Loucy (cell line): Measurements from ENCODE around the gene CMTM8.

ENCODE experiments used
- H2AFZ ChIP-seq: fragments of 200-600 bp; sonication (generic); 2 replicates; pipeline ENCODE4 v1.6.0; 2016; ENCODE audit warnings: antibody characterized with exemption, mild to moderate bottlenecking, low read length, moderate library complexity
- H3F3A ChIP-seq: fragments of 200-600 bp; 2 replicates; pipeline ENCODE4 v1.6.0; 2016; ENCODE audit warnings: antibody characterized with exemption, low read depth, mild to moderate bottlenecking
- H3K27me3 ChIP-seq: fragments of 200-600 bp; sonication (generic); 2 replicates; pipeline ENCODE4 v1.6.1; 2014; ENCODE audit warnings: low read length, mild to moderate bottlenecking; ENCODE audit not compliant: insufficient read depth, poor library complexity, severe bottlenecking
- H3K36me3 ChIP-seq: fragments of 200-600 bp; sonication (generic); 2 replicates; pipeline ENCODE4 v1.6.1; 2016; ENCODE audit warnings: low read length; ENCODE audit not compliant: insufficient read depth
- H3K4me1 ChIP-seq: fragments of 200-600 bp; sonication (generic); 2 replicates; pipeline ENCODE4 v1.5.1; 2014; ENCODE audit warnings: low read length, mild to moderate bottlenecking; ENCODE audit not compliant: insufficient read depth, poor library complexity, severe bottlenecking
- H3K4me2 ChIP-seq: fragments of 200-600 bp; sonication (generic); 2 replicates; pipeline ENCODE4 v1.6.0; 2014; ENCODE audit warnings: antibody characterized with exemption, low read length, low read depth, mild to moderate bottlenecking; ENCODE audit not compliant: poor library complexity, severe bottlenecking
- H3K4me3 ChIP-seq: fragments of 200-600 bp; sonication (generic); 2 replicates; pipeline ENCODE4 v1.5.1; 2014; ENCODE audit warnings: low read length, mild to moderate bottlenecking, mixed read lengths; ENCODE audit not compliant: poor library complexity, severe bottlenecking
- H3K79me2 ChIP-seq: fragments of 200-600 bp; sonication (generic); 2 replicates; pipeline ENCODE4 v1.6.1; 2014; ENCODE audit warnings: low read length; ENCODE audit not compliant: insufficient read depth
- H3K9ac ChIP-seq: fragments of 200-600 bp; sonication (generic); 2 replicates; pipeline ENCODE4 v1.6.0; 2014; ENCODE audit warnings: mild to moderate bottlenecking, low read depth, low read length, moderate library complexity; ENCODE audit not compliant: poor library complexity, severe bottlenecking
- H3K9me2 ChIP-seq: fragments of 200-600 bp; sonication (generic); replicated peaks from 2 replicates; pipeline ENCODE4 v1.6.1; 2016; ENCODE audit warnings: low read depth, low read length, mixed read lengths
- H3K9me3 ChIP-seq: fragments of 200-600 bp; sonication (generic); 2 replicates; pipeline ENCODE4 v1.6.1; 2014; ENCODE audit warnings: mild to moderate bottlenecking, antibody characterized with exemption, low read length, low read depth; ENCODE audit not compliant: insufficient read depth
- H4K20me1 ChIP-seq: fragments of 200-600 bp; sonication (generic); 2 replicates; pipeline ENCODE4 v1.6.0; 2014; ENCODE audit warnings: antibody characterized with exemption, low read length, mild to moderate bottlenecking; ENCODE audit not compliant: insufficient read depth, poor library complexity, severe bottlenecking
- CTCF ChIP-seq: fragments of 200-600 bp; sonication (generic); conservative IDR thresholded peaks from 2 replicates; pipeline ENCODE4 v1.5.1; 2014; ENCODE audit warnings: mild to moderate bottlenecking, antibody characterized with exemption, low read length
- EZH2phosphoT487 ChIP-seq: fragments of 200-600 bp; IDR thresholded peaks from 2 replicates; pipeline ENCODE4 v1.6.1; 2018; ENCODE audit warnings: antibody characterized with exemption, mild to moderate bottlenecking, moderate library complexity, borderline replicate concordance

Gene CMTM8

GRCh38 chr3:32412887-32413286 is 174.4 kb downstream of the CMTM8 start:
- Histone ChIP-seq H3K4me3 (no peak overlapping the region), H2AFZ (no peak overlapping the region), H3K36me3 (no peaks in the 10 kb centered on the region), H3K4me1 (no peaks in the 10 kb centered on the region), H3F3A (no peaks in the 10 kb centered on the region), H4K20me1 (no peaks in the 10 kb centered on the region), H3K9me3 (no peaks in the 10 kb centered on the region), H3K79me2 (0 out of 2 replicates have a peak, but pooled peaks cover 3% of the 10 kb centered on the region), H3K9ac (no peak overlapping the region), H3K4me2 (no peak overlapping the region), H3K27me3 (no peaks in the 10 kb centered on the region), H3K9me2 (no peaks in the 10 kb centered on the region)
- TF ChIP-seq EZH2phosphoT487 (no peak), CTCF (no peak)

GRCh38 chr3:32413845-32414521 is 175.5 kb downstream of the CMTM8 start:
- Histone ChIP-seq H3K27me3 (no peaks in the 10 kb centered on the region), H3K4me3 (no peak overlapping the region), H3K79me2 (0 out of 2 replicates have a peak, but pooled peaks cover 3% of the 10 kb centered on the region), H3K9me3 (no peaks in the 10 kb centered on the region), H3K4me2 (no peak overlapping the region), H3F3A (no peaks in the 10 kb centered on the region), H3K9me2 (no peaks in the 10 kb centered on the region), H3K4me1 (no peaks in the 10 kb centered on the region), H3K36me3 (no peaks in the 10 kb centered on the region), H3K9ac (no peak overlapping the region), H4K20me1 (no peaks in the 10 kb centered on the region), H2AFZ (no peak overlapping the region)
- TF ChIP-seq CTCF (no peak), EZH2phosphoT487 (no peak)

- Histone ChIP-seq H3K9ac (no peak overlapping the region), H3K4me1 (peaks cover under 1% of the 10 kb centered on the region), H4K20me1 (no peaks in the 10 kb centered on the region), H3F3A (no peaks in the 10 kb centered on the region), H3K9me2 (no peaks in the 10 kb centered on the region), H3K9me3 (no peaks in the 10 kb centered on the region), H2AFZ (no peak overlapping the region), H3K4me2 (no peak overlapping the region), H3K79me2 (0 out of 2 replicates have a peak, but pooled peaks cover 3% of the 10 kb centered on the region), H3K27me3 (no peaks in the 10 kb centered on the region), H3K36me3 (no peaks in the 10 kb centered on the region), H3K4me3 (no peak overlapping the region)
- TF ChIP-seq EZH2phosphoT487 (no peak), CTCF (no peak)
These were observed 176.2 kb downstream of the CMTM8 start for GRCh38 chr3:32414522-32415202.
